Kidney capillary endothelial cell (primary cell): Measurements from ENCODE around the gene TSPAN15.

Experiments used
- DNase-seq: peaks from one replicate; pipeline ENCODE4 v3.0.0-alpha.2; 2018; ENCODE audit warnings: low spot score

TSPAN15 gene

DNA sequence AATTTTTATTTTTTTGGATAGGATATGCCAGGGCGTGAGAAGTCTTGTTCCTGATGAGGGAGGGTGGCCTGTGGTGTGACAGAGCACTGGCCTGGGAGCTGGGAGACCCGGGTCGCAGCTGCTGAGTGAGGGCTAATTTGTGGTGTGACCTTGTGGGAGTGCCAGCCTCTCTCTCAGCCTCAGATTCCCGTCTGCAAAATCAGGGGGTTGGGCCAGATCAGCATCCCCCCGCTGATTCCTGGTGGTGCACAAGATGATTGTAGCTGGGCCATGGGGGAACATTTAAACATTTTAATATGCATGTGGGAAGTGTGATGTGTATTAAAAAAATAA, 14.9 kb downstream of the TSPAN15 start:
- DNase-seq, result no peak

- no peak for DNase-seq
These were observed 15.4 kb downstream of the TSPAN15 start for GRCh38 chr10:69466689-69467088.

DNA sequence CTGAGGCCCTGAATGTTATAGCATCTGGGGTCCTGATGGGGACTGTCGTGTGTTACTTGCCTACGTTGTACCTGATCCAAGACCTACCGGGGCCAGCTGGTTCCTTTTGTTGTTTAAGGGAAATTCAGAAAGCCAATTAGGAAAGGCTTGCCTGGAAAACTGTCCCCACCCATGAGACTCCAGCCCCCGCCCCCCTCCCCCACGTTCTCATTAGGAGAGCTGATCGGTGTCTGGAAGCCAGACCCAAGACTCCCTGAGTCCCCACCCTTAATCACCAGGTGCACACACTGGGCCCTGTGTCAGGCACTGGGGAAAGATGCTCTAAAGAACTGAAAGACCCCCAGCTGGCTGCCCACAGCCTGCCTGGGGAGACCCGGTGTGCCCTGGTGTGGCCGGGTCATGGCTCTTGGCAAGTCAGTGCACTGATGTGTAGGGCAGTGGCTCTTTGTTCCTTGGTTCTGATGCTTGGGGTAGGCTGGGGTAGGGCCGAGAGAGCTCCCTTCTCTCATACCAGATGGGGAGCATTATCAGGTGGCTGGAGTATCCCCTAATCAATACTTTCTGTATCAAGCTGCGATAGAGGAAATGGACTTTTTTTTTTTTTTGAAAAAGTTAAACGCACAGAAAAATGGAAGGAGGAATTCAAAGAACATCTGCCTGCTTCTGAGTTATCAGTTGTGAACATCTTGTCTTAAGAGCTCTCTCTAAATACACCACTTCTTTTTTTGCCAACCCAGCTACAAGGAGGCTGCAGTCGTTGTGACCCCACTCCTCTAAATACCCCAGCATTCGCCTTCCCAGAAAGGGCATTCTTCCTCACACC, 16.9 kb downstream of the TSPAN15 start:
- no peak for DNase-seq

DNA sequence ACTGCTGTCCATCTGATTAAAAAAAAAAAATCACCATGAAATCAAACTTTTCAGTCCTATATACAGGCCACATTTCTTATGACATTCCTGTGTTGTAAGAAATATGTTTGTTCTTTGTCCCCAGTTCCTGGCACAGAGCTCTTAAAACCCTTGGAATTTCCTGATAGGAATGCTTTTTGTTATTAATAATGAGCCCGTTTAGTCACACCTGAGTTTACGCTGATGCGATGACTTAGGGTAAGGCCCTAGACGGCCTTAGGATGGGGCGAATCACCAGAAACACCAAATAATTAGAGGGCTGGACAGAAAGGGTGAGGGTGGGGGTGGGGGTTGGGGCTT, 17.5 kb downstream of the TSPAN15 start:
- DNase-seq, result peak; percentile 87

- no peak for DNase-seq
These were observed 18.7 kb downstream of the TSPAN15 start for GRCh38 chr10:69469976-69470375.

DNA sequence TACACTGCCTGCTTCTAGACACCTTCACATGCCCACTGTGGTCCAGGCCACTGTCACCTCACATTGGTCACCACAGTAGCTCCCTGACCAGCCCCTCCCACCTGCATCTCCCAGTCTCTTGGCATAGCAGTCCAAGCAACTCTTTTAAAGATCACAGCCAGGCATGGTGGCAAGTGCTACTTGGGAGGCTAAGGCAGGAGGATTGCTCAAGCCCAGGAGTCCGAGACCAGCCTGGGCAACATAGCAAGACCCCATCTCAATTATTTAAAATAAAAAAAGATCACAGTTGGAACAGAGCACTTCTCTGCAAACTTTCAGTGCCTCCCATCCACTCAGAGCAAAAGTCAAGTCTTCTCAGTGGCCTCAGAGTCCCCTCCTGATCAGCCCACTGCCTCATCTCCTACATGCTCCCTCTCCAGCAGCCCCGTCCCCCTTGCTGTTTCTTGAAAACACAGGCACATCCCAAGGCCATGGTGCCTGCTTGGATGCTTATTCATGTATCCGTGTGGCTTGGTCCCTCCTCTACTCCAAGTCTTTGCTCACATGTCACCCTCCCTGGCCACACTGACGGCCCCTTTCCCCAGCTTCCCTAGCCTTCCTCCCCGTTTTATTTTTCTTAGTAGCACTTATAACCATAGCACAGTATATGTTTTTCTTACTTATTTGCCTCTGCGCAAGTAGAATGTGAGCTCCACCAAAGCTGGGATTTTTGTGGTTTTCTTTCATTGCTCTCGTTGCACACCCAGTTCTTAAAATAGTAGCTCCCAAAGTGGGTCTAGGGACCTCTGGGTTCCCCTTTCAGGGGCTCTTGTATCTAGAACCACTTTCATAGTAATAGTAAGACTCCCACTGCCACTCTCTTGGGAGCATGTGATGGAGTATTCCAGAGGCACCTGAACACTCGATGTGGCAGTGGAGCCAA, 19.5 kb downstream of the TSPAN15 start:
- no peak for DNase-seq

GRCh38 chr10:69472142-69472541, 20.9 kb downstream of the TSPAN15 start:
- no peak for DNase-seq

GRCh38 chr10:69472544-69472943, 21.3 kb downstream of the TSPAN15 start:
- no peak for DNase-seq

- no peak for DNase-seq
These were observed 22.2 kb downstream of the TSPAN15 start for GRCh38 chr10:69473304-69473990.

DNA sequence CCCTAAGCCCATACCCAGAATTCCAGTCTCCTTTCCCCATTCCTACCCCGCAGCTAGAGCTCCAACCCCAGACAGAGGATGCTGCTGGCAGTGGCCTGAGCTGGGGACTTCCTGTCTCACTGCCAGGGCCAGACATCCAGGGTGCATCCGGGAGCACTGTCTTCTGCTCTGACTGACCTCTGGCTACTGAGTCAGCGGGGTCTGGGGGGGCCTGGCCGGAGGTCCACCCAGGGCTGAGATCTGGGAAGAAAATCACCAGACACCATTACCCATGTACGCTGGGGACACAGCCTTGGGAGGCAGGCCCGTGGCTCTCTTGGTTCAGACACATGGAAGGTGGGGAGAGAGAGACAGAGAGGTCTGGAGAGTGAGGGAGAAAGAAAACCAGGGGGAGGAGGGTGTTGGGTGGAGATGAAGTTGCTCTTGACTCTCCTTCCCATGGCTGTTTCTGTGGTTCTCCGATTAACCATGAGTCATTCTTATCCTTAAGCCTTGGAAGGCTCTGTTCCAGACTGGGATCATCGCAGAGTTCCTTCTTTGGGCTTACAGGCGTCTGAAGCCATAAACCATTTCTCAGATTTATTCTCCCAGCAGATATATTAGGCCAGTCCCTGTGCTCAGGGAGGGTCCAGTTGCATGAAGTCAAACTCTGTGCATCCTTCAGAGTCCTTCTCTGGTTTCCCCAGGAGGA, 23.6 kb downstream of the TSPAN15 start:
- DNase-seq, result peak; percentile 94

- no peak for DNase-seq
These were observed 24.2 kb downstream of the TSPAN15 start for GRCh38 chr10:69475433-69475830.

GRCh38 chr10:69477968-69478597, 26.8 kb downstream of the TSPAN15 start:
- no peak for DNase-seq

- DNase-seq, result peak; percentile 83
These were observed 28.2 kb downstream of the TSPAN15 start for GRCh38 chr10:69479240-69480067.

DNA sequence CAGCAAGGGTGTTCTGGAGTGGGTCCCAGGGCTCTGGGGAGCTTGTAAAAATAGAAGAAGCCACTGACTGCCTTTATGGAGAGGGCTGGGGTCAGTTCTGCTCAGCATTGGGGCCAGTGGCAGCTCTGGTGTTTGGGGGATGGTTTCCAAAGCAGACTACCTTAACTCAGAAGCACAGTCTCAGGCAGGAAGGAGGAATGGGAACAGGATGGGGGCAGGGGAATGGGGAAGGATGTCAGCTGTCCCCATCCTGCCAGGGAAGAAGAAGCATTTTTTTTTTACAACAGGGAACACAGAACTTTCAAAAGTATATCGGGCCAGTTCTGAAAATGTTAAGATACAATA, 28.8 kb downstream of the TSPAN15 start:
- no peak for DNase-seq

DNA sequence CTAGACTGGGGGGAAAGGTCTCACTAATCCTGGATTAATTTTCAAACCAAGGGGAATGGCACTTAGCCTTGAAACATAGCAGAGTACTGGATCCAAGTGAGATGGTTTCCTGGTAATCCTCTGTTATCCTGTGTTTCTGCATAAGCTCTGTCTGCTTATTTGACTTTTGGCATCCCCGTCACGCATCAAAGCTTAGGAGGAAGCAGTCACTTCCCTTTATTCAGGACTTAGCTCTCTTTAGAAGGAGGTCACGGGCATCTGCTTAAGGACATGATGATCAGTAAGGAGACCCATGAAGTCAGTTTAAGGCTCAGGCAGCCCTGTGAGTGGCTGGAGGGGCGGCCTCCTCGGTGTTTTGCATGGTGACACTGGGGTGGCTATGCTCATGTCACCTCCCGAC, 30.0 kb downstream of the TSPAN15 start:
- peak; percentile 64 for DNase-seq

DNA sequence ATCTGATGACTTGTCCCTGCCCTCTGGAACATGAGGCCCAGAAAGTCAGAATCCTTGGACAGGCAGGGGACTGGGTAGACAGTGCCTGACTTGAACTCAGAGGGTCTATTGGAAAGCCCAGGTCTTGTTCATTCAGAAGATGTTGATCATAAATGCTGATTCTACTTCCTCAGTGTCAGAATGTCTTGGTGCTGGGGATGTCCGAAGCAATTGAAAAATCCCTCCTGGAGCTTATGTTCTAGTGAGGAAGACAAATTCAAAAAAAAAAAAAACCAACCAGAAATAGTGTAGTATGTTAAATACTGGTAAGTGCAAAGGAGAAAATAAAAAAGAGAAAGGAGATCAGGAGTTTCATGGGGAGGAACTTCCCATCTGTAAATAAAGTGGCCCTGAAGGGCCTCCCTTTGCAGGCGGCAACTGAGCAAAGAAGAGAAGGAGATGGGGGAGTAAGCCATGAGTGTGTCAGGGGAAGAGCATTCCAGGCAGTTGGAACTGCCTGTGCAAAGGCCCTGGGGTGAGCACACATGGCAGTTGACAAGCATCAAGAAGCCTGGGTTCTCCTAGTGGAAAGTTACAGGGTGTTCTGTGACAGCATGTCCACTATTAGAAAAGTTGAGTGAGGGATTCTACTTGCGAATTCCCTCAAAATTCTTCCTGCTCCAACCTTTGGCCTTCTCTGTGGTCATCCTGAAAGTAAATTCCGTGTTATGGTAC, 30.7 kb downstream of the TSPAN15 start:
- no peak for DNase-seq

DNA sequence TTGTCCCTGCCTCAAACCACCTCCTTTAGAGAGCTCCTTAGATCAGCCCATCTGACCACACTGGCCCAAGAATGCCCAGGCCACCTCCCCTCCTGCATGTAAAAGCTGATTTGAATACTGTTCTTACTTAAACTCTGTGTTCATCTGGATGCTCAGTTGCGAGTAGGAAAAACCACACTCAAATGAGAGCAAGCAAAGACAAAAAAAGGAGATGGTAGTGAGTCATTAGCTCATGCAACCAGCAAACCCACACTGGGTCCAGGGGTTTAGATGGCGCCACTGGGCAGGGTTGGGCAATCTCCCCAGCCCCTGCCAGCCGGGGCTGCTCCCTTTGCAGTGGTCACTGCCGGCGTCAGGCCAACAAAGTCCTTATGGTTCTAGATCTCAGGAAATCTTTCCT, 32.7 kb downstream of the TSPAN15 start:
- DNase-seq, result no peak

GRCh38 chr10:69484736-69485135, 33.5 kb downstream of the TSPAN15 start:
- DNase-seq, result no peak

GRCh38 chr10:69486922-69487730, 35.9 kb downstream of the TSPAN15 start:
- no peak for DNase-seq
